HepG2 (cell line): ENCODE measurements around the gene INAFM1. TPM values are rescaled to one million over a fixed set of nuclear protein-coding genes. Genes with fewer than 3 reads are reported as not detected.
A peak's percentile ranks its signal among the peaks of the same experiment; 100 is the strongest.

ENCODE experiments used
- ARID4A ChIP-seq: sonication (generic); formaldehyde crosslinking; IDR thresholded peaks from 2 replicates; pipeline ENCODE4 v1.5.0; 2020; ENCODE audit warnings: mild to moderate bottlenecking, missing genetic modification reagents, borderline replicate concordance
- GLMP ChIP-seq: sonication (generic); formaldehyde crosslinking; IDR thresholded peaks from 2 replicates; pipeline ENCODE4 v1.9.0; 2021; ENCODE audit warnings: missing genetic modification reagents, mild to moderate bottlenecking, borderline replicate concordance
- GMEB2 ChIP-seq: IDR thresholded peaks from 2 replicates; pipeline ENCODE4 v1.6.1; 2016; ENCODE audit warnings: missing biosample characterization, missing genetic modification reagents, low read depth
- HOXA9 ChIP-seq: sonication (generic); formaldehyde crosslinking; IDR thresholded peaks from 2 replicates; pipeline ENCODE4 v1.8.1; 2022; ENCODE audit warnings: missing genetic modification reagents, mild to moderate bottlenecking, moderate library complexity, borderline replicate concordance
- KAT8 ChIP-seq: IDR thresholded peaks from 2 replicates; pipeline ENCODE4 v1.6.1; 2016; ENCODE audit warnings: missing genetic modification reagents, missing compliant biosample characterization
- MAFF ChIP-seq: IDR thresholded peaks from 2 replicates; pipeline ENCODE4 v1.6.1; 2011; ENCODE audit warnings: low read depth, low read length, improper control_type of control experiment
- MYC ChIP-seq: sonication (generic); formaldehyde crosslinking; IDR thresholded peaks from 2 replicates; pipeline ENCODE4 v1.9.0; 2021; ENCODE audit warnings: missing genetic modification reagents, borderline replicate concordance
- POLR2A ChIP-seq, 2 experiments: IDR thresholded peaks; 2 replicates each; pipeline ENCODE4 v1.6.1; 2011; ENCODE audit warnings: low read depth in 2 of 2, low read length in 2 of 2, mild to moderate bottlenecking in 1 of 2, moderate library complexity in 1 of 2; ENCODE audit not compliant: insufficient read depth in 1 of 2
- TSC22D2 ChIP-seq: sonication (generic); formaldehyde crosslinking; IDR thresholded peaks from 2 replicates; pipeline ENCODE4 v1.5.1; 2020; ENCODE audit warnings: missing genetic modification reagents, mild to moderate bottlenecking, borderline replicate concordance
- ZBTB44 ChIP-seq: sonication (generic); formaldehyde crosslinking; IDR thresholded peaks from 2 replicates; pipeline ENCODE4 v1.4.0; 2020; ENCODE audit warnings: missing genetic modification reagents
- ZNF276 ChIP-seq: sonication (generic); formaldehyde crosslinking; IDR thresholded peaks from 2 replicates; pipeline ENCODE4 v1.4.0; 2020; ENCODE audit warnings: mild to moderate bottlenecking, low read depth, missing genetic modification reagents
- ZNF451 ChIP-seq: sonication (generic); formaldehyde crosslinking; IDR thresholded peaks from 2 replicates; pipeline ENCODE4 v1.5.0; 2020; ENCODE audit warnings: mild to moderate bottlenecking, missing genetic modification reagents
- polyA plus RNA-seq, 8 experiments: library from polyadenylated mRNA; depleted of rRNA in 3 of 8; stranded (reverse) in 7 of 8; unstranded in 1 of 8; fragments of >200 nt; fragmentation: Illumina TruSeq in 4 of 8; extraction: Trizol in 4 of 8; gene quantifications; 2 replicates each; pipeline versions ENCODE4 v1.2.1 to v1.2.3, GENCODE V29; 2011 to 2016; ENCODE audit warnings: low read depth in 4 of 8, missing spikeins in 1 of 8, mixed read lengths in 1 of 8; ENCODE audit not compliant: insufficient read depth in 1 of 8
- total RNA-seq, 5 experiments: library from RNA; depleted of rRNA; stranded (reverse); fragments of >200 nt; fragmentation: Illumina TruSeq; extraction: Trizol; gene quantifications; 2 replicates each; pipeline ENCODE4 v1.2.3, GENCODE V29; 2016; ENCODE audit warnings: low read depth in 1 of 5

INAFM1 gene
- total and polyA plus RNA-seq, 2 of the 13 experiments (the other 11 are each of a cell fraction or from before 2014, with no cell fraction given), result 0.88 to 1.9 TPM

DNA sequence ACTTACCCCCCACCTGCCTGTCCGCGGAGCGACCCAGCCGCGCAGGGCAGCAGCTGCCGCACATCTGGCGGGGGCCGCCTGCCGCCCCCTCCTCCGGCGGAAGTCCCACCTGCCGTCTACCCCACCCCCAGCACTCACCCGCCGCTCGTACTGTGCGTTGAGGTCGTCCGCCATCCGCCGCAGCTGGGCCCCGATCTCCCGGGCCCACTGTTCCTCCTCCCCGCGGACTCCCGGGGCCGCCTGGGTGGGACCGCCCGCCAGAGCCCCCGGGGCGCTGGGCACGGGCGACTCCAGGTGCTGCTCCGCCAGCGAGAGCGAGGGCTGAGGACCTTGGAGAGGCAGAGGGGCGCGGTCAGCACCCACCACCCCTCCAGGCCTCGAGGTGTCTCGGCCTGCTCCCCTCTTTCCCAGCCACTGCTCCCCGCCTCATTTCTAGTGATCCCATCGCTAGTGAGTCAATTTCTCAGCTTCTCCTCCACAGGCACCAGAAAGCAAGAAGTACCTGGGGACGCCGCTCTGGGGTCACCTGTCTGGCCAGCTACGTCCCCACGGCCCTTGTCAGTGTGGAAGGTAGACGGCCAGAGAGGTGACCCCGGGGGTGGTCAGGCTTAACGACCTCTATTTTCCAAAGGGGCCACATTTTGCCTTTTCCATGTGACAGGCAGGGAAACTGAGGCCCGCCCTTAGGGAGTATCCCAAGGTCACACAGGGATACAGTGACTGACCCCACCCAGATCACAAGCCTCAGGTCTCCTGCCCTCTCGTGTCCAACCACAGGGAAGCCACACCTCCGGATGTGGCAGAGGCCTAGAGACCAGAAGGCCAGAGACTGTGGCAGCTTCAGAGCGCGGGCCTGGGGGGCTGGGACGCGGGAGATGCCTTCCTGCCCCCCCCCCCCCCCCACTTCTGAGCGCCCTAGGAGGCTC lies 48.0 kb upstream of the INAFM1 start (continued):
- peak; percentile 54 for TF ChIP-seq ARID4A (CRISPR knock-in tag)
- no peak for TF ChIP-seq HOXA9 (CRISPR knock-in tag)
- no peak for TF ChIP-seq GLMP
- TF ChIP-seq MAFF, result no peak
- no peak for TF ChIP-seq GMEB2 (CRISPR knock-in tag)
- no peak for TF ChIP-seq ZBTB44 (CRISPR knock-in tag)
- TF ChIP-seq TSC22D2 (CRISPR knock-in tag), result no peak
- 0 out of 2 replicates have a peak, but pooled peaks have one; percentile 11 for TF ChIP-seq ZNF451 (CRISPR knock-in tag)
- TF ChIP-seq KAT8 (CRISPR knock-in tag), result no peak; the same call in 1 of the 2 replicates
- peak; percentile 63 to 70 for TF ChIP-seq POLR2A (IDR thresholded peaks at IDR 0.05; ENCODE audit: insufficient read depth in 1 of 2, low read depth in 2 of 2, low read length in 2 of 2)
- TF ChIP-seq ZNF276, result no peak
- TF ChIP-seq MYC (CRISPR knock-in tag), result no peak; the same call in 1 of the 2 replicates
